Measurements from ENCODE around the gene PTF1A.

DNA sequence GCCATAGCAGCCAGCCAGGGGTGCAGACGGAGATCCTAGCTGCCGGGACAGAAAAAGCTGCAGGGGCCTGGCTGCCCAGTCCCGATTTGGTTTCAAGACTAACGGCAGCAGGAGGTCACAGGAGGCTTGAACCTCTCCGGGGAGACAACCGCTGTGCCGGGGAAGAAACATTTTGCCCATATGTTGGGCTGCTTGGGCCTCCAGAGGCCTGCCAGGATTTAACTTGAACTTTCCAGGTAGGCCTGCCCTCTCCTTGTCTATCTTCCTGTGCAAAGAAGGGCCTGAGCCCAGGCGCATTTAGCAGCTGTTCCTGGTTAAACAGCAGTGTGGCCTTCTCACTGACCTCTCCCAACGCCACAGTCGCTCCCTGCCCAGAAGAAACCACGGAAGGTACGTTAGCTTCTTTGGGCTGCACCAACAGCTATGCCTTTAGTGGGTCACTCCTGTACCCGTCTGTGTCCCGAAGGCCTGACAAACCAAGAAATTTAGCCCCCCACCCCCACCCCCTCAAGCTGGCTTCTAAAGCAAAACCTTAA is 17.1 kb upstream of the PTF1A start:
- TF ChIP-seq RAD21 (IDR thresholded peaks at IDR 0.05; ENCODE audit: low read length) (no peak), FOXJ3 (CRISPR knock-in tag; IDR thresholded peaks at IDR 0.05) (no peak), CTCF (IDR thresholded peaks at IDR 0.05) (no peak), EP300 (IDR thresholded peaks at IDR 0.05; ENCODE audit: borderline replicate concordance in 1 of 2, low read depth in 1 of 2, low read length in 1 of 2) (no peak), REST (IDR thresholded peaks at IDR 0.05; ENCODE audit: low read depth, low read length) (no peak), NFIC (IDR thresholded peaks at IDR 0.05; ENCODE audit: borderline replicate concordance) (no peak), FOSL2 (IDR thresholded peaks at IDR 0.05; ENCODE audit: borderline replicate concordance, low read depth) (no peak), YY1 (IDR thresholded peaks at IDR 0.05; ENCODE audit: low read depth) (no peak), TAF1 (IDR thresholded peaks at IDR 0.05; ENCODE audit: borderline replicate concordance, low read depth, low read length) (no peak), FOXM1 (IDR thresholded peaks at IDR 0.05; ENCODE audit: low read depth) (no peak), CHD2 (IDR thresholded peaks at IDR 0.05; ENCODE audit: low read length, partially characterized antibody) (no peak), EZH2phosphoT487 (IDR thresholded peaks at IDR 0.05; ENCODE audit: borderline replicate concordance, low read depth) (no peak), SMC3 (IDR thresholded peaks at IDR 0.05; ENCODE audit: low read depth, low read length) (no peak)
- TF ChIP-seq, protein P1, sequence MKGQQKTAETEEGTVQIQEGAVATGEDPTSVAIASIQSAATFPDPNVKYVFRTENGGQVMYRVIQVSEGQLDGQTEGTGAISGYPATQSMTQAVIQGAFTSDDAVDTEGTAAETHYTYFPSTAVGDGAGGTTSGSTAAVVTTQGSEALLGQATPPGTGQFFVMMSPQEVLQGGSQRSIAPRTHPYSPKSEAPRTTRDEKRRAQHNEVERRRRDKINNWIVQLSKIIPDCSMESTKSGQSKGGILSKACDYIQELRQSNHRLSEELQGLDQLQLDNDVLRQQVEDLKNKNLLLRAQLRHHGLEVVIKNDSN (IDR thresholded peaks at IDR 0.05; ENCODE audit: borderline replicate concordance, low read depth) = no peak
